DMS153 treated with DMSO at 0.1 percent for 48 hours (cell line): ENCODE measurements around the gene CDH8.

Experiments used
- DNase-seq: peaks from one replicate; lab custom pipeline; 2025; ENCODE audit not compliant: unreplicated experiment; lab: John Stamatoyannopoulos, UW

The CDH8 gene

DNA sequence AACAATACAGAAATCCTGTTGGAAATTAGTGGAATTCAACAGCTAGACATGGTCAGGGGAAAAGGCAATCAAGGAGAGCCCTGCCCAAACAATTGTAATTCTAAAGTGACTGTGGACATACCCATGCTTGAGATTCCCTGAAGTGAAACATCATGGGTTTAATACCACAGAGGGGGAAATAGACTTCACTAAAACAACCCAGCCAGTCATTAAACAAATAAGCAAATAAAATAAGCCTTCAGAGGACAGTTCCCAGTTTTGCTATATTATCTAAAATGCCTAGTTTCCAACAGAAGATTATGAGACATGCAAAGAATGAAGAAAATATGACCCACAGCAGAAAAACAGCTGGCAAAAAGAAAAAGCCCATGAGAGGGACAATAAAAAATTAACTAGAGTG, 376.3 kb downstream of the CDH8 start:
- no peak for DNase-seq

DNA sequence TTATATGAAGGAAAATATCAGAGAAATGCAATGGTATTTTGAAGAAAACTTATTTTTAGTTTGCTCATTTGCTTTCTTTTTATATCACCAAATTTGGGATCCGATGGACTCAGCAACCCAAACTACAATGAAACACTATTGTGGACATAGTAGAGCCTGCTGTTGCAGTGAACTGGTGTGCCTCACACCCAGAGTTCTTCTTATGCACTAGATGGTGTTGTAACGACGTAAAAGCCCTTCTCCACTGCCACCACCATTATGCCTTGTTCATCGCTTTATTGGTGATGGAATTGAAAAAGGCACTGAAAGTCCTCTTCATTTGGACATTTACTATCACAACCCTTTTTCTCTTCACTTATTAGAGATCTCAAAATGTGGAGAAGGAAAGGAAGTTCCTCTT, 381.3 kb downstream of the CDH8 start:
- no peak for DNase-seq

DNA sequence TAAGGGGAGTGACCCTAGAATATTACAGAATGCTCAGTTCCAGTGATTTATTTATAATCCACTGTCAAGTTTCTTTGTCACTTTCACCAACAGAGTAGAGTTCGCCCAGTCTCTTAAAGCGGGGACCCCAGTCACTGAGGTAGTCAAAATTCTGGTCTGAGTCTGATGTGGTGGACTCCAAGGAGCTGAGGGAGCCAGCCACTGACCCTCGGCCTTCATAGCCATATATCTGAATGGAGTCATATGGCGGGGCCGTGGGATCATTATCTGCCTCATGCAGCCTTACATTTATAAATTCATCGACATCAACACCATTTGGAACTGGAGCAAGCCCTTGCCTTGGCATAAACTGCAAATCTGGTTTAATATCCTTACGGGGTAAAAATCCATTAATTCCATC, 382.7 kb downstream of the CDH8 start:
- no peak for DNase-seq

DNA sequence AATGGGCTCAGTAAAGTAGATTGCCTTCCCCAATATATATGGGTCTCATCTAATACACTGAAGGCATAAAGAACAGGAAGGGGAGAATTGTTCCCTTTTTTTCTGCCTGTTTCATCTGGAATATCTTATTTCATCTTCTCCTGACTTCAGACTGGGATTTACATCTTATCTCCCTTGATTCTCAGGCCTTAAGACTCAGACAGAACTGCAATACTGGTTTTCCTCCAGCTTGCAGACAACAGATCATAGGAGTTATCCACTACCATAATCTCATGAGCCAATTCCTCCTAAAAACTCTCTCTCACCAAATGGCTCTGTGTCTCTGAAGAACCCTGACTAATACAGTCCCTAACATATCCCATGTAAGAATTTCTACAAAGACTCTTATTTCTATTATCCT, 390.7 kb downstream of the CDH8 start:
- no peak for DNase-seq

DNA sequence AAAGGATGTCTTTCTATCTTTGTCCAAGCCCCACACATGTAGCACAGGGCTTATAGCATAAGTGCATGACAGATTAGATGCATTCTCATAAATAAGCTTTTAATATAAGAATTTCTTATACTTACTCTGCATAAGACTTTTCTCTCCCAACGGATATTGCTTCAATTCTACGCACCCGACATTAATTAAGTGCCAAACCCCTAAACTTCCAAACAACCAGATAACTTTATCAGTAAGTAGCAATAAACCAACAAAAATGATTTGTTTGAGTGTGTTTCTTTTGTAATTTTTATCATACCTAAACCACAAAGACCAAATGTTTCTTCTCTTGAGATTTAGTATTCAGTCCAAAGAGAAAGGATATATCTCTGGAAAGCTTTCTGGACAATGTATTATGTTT, 391.5 kb downstream of the CDH8 start:
- DNase-seq = no peak

DNA sequence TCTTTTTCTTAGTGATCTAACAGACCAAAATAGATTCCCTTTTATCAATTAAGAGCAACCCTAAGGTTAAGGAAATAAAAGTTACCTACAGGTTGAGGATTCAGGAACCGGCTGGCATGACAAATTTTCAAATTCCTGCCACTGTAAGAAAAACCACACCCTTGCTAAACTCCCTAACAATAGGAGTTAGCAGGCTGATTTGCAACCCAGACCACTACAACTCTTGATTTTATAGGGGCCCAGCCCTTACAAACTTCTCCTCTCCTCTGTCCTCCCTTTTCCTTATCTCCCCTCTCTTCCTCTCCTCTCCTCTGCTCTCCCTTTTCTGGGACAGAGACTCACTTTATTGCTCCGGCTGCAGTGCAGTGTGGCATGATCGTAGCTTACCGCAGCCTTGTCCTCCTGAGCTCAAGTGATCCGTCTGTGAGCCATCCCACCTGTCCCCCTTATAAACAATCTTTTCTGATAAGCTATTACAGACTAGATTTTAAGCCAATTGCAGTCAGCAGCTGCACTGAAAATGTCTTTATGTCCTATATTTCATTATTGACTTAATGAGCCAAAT, 418.9 kb downstream of the CDH8 start:
- no peak for DNase-seq

DNA sequence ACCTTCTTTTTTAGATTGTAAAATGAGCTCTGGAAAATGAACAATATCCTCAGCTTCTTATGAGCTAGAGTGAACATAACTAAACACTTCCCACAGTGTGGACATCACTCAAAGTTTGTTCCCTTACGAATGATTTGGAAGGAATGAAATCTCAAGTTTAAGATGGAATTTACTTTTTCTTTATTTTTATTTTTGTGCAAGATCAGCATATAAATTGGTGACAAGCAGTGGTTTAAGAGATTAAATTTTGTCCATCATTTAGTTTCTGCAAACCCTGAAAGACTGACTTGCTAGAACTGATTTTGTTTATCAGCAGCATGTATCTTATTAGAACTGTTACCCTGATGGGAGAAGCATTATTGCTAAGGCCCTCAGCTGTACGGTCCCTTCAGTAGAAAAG, 420.1 kb downstream of the CDH8 start:
- DNase-seq = no peak

DNA sequence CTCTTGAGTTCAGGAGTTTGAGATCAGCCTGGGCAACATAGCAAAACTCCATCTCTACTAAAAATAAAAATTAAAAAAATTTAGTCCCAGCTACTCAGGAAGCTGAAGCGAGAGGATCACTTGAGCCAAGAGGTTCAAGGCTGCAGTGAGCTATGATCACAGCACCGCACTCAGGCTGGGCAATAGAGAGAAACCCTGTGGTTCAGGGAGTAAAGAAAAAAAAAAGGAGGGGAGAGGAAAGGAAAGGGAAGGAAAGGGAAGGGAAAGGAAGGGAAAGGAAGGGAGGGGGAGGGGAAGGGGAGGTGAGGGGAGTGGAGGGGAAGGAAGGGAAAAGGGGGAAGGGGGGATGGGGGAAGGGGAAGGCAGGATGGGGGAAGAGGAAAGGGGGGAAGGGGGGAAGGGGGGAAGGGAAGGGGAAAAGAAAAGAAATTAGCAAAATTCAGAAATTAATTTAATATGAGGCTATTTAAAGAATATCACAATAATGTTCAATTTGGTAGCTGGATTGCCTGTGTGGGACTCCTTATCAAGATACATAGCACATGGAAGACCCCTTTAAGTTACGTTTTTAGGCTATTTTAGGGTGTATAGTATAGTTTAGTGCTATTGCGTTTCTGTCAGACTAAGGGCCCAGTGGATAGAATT, 424.3 kb downstream of the CDH8 start:
- DNase-seq = no peak

DNA sequence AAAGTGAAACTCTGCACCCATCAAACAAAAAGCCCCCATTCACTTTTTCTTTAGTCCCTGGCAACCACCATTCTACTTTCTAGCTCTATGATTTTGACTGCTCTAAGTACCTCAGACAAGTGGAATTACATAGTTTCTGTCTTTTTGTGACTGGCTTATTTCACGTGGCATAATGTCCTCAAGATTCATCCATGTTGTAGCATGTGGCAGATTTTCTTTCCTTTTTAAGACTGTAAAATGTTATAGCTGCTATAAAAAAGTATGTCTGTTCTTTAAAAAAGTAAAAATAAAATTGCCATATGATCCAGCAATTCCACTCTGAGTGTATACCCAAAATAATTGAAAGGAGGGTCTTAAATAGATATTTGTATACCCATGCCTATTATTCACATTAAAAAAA, 429.7 kb downstream of the CDH8 start:
- DNase-seq = no peak
